ENCODE data around the gene LRRC27. TPM values are rescaled to one million over a fixed set of nuclear protein-coding genes. Genes with fewer than 3 reads are reported as not detected.
A peak's percentile ranks its signal among the peaks of the same experiment; 100 is the strongest.

LRRC27 gene
- total RNA-seq, result 1 to 10 TPM; 2.5 to 6.5 (median 4.1) TPM
- 10 to 100 TPM in 1 of 2 donors, 1 to 10 TPM in 1; 5.8 to 11.1 TPM for polyA plus RNA-seq

DNA sequence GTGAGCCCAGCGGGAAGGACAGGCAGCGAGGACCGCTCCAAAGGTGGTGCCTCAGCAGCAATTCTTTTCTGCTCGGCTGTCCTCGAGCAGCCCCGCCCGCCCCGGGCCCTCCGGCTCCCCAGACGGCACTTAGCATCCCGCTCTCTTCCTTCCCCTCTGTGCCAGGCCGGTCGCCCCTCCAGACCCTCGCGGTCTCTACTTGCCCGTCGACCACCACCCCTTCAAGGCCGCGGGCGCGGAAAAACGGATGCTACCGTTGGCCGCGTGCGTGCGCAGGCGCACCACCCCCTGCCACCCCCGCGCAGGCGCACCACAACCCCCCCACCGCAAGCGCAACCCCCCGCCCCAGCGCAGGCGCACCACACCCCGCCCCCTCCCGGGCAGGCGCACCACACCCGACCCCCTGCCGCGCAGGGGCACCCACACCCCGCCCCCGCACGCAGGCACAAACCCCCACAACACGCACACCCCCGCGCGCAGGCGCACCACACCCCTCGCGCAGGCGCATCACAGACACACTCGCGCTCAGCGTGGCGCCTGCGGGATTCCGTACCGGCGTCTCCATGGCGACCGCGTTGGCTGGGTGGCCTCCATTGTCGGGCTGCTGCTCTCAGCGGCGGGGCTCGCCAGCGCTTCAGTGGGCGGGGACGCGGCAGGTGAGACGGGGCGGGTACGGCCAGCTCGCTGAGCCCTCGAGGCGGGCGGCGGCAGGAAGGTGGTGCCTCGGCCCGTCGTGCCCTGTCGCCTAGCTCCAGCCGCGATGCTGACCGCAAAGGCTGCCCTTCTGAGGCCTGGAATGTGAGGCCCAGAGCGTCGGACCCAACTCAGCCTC is at the start of gene LRRC27:
LRRC27 (plus strand) TSS at position 593 of the 832 bp plus-strand sequence. CDS start 1,332 bp downstream, outside the sequence.
- H3K27ac ChIP-seq, result peak within 1 kb of the TSS; percentile 23 to 72 (median 58)
- peaks cover 0 to 9% (median 0%) of the 10 kb centered on the region in 3 donors for H3K4me1 ChIP-seq
- 0 to 1% methylated on average over 48 to 88 of the region's 89 CpGs for WGBS, 2 donors
- FAIRE-seq (no peak), DNase-seq (peak; percentile 98 to 100 (median 100)), ATAC-seq (peak; percentile 92 to 97 (median 96))
- no peaks in the 10 kb centered on the region for H3K27me3 ChIP-seq
- no peaks in the 10 kb centered on the region for H3K9me3 ChIP-seq
- no peaks in the 10 kb centered on the region for H3K36me3 ChIP-seq
- no peak for TF ChIP-seq CTCF (IDR thresholded peaks at IDR 0.05)
- H3K4me3 ChIP-seq, result peak within 1 kb of the TSS; percentile 63 to 90 (median 75)
- intact Hi-C loops (cut with DNase I), result no loop called here

- no peaks in the 10 kb centered on the region for H3K4me1 ChIP-seq
- ATAC-seq (no peak), FAIRE-seq (no peak), DNase-seq (peak in 2 of 6 donors; percentile 32 to 39)
- no peak for TF ChIP-seq CTCF (IDR thresholded peaks at IDR 0.05)
- intact Hi-C loops (cut with DNase I), result no loop called here
- no peaks in the 10 kb centered on the region for H3K9me3 ChIP-seq
- H3K36me3 ChIP-seq, result no peaks in the 10 kb centered on the region
- WGBS, 2 donors, result 45 to 59% methylated on average over 36 of the region's 36 CpGs
- no peak overlapping the region for H3K27ac ChIP-seq
- no peaks in the 10 kb centered on the region for H3K27me3 ChIP-seq
- no peak overlapping the region for H3K4me3 ChIP-seq
These were observed 49.1 kb upstream of the LRRC27 start for GRCh38 chr10:132282667-132283603.

DNA sequence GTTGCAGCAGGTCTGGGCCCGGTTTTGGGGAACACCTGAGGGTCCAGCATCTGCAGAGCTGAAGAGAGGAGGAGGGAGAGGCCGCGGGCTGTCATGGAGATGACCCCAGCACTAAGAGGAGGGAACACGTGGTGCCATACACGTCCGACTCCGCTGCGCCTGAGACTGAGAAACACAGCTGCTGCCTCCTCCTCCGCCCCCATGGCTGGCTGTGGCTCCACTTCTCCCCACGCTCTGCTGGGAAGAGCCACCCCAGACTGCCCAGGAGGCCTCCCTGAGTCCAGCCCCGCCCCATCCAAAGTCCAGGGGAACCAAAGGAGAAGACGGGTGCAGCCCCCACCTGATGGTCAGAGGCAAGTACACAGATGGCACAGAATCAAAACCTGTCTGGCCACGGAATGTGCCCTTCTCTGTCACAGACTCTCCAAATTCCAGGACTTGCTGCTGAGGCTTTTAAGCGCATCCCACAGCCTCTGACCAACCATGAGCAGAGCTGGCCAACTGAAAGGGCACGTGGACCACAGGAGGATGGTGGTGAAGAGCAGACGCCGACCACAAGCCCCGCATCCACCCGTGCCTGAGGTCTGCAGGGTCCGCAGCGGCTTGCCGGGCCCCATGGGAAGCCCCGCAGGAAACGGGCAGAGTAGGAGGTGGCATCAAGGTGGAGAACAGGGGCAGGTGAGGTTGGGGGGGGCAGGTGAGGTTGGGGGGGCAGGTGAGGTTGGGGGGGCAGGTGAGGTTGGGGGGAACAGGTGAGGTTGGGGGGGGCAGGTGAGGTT is 48.2 kb upstream of the LRRC27 start:
- no peaks in the 10 kb centered on the region for H3K27me3 ChIP-seq
- 58 to 64% methylated on average over 24 of the region's 24 CpGs for WGBS, 2 donors
- FAIRE-seq (no peak), DNase-seq (peak in 2 of 6 donors; percentile 39 to 60), ATAC-seq (no peak)
- no peak overlapping the region for H3K4me3 ChIP-seq
- TF ChIP-seq CTCF (IDR thresholded peaks at IDR 0.05), result no peak
- no peaks in the 10 kb centered on the region for H3K36me3 ChIP-seq
- H3K27ac ChIP-seq, result no peak overlapping the region
- H3K9me3 ChIP-seq, result no peaks in the 10 kb centered on the region
- H3K4me1 ChIP-seq, result no peaks in the 10 kb centered on the region
- intact Hi-C loops (cut with DNase I), result no loop called here

DNA sequence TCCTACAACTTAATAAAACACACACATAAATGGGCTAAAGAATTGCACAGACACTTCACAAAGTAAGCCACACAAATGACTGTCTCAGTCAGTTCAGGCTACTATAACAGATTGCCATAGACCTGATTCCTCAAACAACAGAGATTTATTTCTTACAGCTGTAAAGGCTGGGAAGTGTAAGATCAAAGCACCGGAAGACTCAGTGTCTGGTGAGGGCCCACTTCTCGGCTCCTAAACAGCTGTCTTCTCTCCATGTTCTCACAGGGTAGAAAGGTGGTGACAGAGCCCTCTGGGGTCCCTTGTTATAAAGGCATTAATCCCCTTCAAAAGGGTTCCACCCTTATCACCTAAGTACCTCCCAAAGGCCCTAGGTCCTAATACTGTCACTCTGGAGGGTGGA is 42.6 kb upstream of the LRRC27 start:
- WGBS, 2 donors, result 92 to 95% methylated on average over 2 of the region's 2 CpGs
- ATAC-seq (no peak), FAIRE-seq (no peak), DNase-seq (peak in 1 of 6 donors; percentile 2)
- Histone ChIP-seq H3K27ac (no peak overlapping the region), H3K9me3 (no peaks in the 10 kb centered on the region), H3K36me3 (no peaks in the 10 kb centered on the region), H3K4me1 (no peaks in the 10 kb centered on the region), H3K27me3 (no peaks in the 10 kb centered on the region), H3K4me3 (no peak overlapping the region)
- TF ChIP-seq CTCF (IDR thresholded peaks at IDR 0.05), result no peak
- intact Hi-C loops (cut with DNase I), result no loop called here

Data from pancreas (tissue), 10 donors.